A549 (cell line): ENCODE results near the gene ZNF700. TPM values are rescaled to one million over a fixed set of nuclear protein-coding genes. Genes with fewer than 3 reads are reported as not detected.
"Not testable (repeated sequence)": the region's sequence is repeated elsewhere in the genome, so short reads cannot be mapped to it uniquely, and the experiment has no call there.

ENCODE experiments used
- ATAC-seq, 2 experiments: fragments of 200-7000 bp in 1 of 2; fragments of >200 bp in 1 of 2; cut with Nextera tagmentation in 1 of 2; cut with Tn5 transposase in 1 of 2; 3 replicates each; pipeline versions ENCODE4 v1.8.0 to v1.9.1; 2018 to 2020; ENCODE audit warnings: mild to moderate bottlenecking in 1 of 2, moderate library complexity in 1 of 2
- CTCF ChIA-PET: fragments of 300-600 bp; sonication (Branson Sonifier 250); formaldehyde crosslinking; extraction: SDS; loops from one replicate; lab custom pipeline; 2021; ENCODE audit warnings: antibody characterized with exemption, inconsistent platforms; lab: Yijun Ruan, JAX
- POLR2A ChIA-PET: fragments of 350-600 bp; formaldehyde crosslinking; extraction: SDS; loops from one replicate; lab custom pipeline; 2021; ENCODE audit warnings: antibody characterized with exemption, inconsistent platforms; lab: Yijun Ruan, JAX
- DNase-seq, 2 experiments: peaks; one replicate each; pipeline versions ENCODE4 v3.0.0 to v3.0.0-alpha.2; 2011 to 2016; ENCODE audit warnings: low read depth in 1 of 2, low spot score in 1 of 2
- FAIRE-seq: peaks from 2 replicates; lab custom pipeline; 2011; peaks lifted over from hg19 to GRCh38; lab: Jason Lieb, UNC
- H3K27ac ChIP-seq, 2 experiments: fragments of >200 bp; sonication (Bioruptor Twin); formaldehyde crosslinking; 3 replicates each; pipeline ENCODE4 v1.5.1; 2016 to 2017
- H3K4me1 ChIP-seq: fragments of >200 bp; sonication (Bioruptor Twin); formaldehyde crosslinking; 3 replicates; pipeline ENCODE4 v1.6.1; 2016
- H3K4me2 ChIP-seq: fragments of >200 bp; sonication (Bioruptor Twin); formaldehyde crosslinking; 3 replicates; pipeline ENCODE4 v1.6.1; 2016
- H3K4me3 ChIP-seq: fragments of >200 bp; sonication (Bioruptor Twin); formaldehyde crosslinking; 3 replicates; pipeline ENCODE4 v1.5.1; 2016
- H3K9me3 ChIP-seq: fragments of >200 bp; sonication (Bioruptor Twin); formaldehyde crosslinking; 3 replicates; pipeline ENCODE4 v1.6.1; 2016
- BCL3 ChIP-seq: fragments of >200 bp; sonication (Bioruptor Twin); formaldehyde crosslinking; IDR thresholded peaks from 3 replicates; pipeline ENCODE4 v1.6.1; 2016
- CBX8 ChIP-seq: fragments of 200-600 bp; sonication (generic); IDR thresholded peaks from 2 replicates; pipeline ENCODE4 v1.6.1; 2016
- CHD2 ChIP-seq: fragments of 150-350 bp; IDR thresholded peaks from 2 replicates; pipeline ENCODE4 v1.6.1; 2014; ENCODE audit warnings: low read length; ENCODE audit not compliant: partially characterized antibody
- FOSB ChIP-seq: fragments of 250-450 bp; sonication (Bioruptor Pico); IDR thresholded peaks from 2 replicates; pipeline ENCODE4 v1.5.0; 2020; ENCODE audit warnings: mild to moderate bottlenecking, moderate library complexity
- HOXB13 ChIP-seq: fragments of 250-450 bp; sonication (Bioruptor Pico); IDR thresholded peaks from 2 replicates; pipeline ENCODE4 v1.5.0; 2020; ENCODE audit warnings: low read depth, mild to moderate bottlenecking, moderate library complexity
- NPAS2 ChIP-seq: fragments of 250-450 bp; sonication (Bioruptor Pico); IDR thresholded peaks from 2 replicates; pipeline ENCODE4 v1.8.0; 2022; ENCODE audit warnings: mild to moderate bottlenecking, moderate library complexity, borderline replicate concordance
- PBX3 ChIP-seq: IDR thresholded peaks from 2 replicates; pipeline ENCODE4 v1.6.1; 2012
- RARB ChIP-seq: fragments of 250-450 bp; sonication (Bioruptor Pico); IDR thresholded peaks from 2 replicates; pipeline ENCODE4 v1.8.0; 2021; ENCODE audit warnings: mild to moderate bottlenecking, moderate library complexity
- RFX5 ChIP-seq: fragments of 450-650 bp; IDR thresholded peaks from 2 replicates; pipeline ENCODE4 v1.7.1; 2014; ENCODE audit warnings: antibody characterized with exemption, mild to moderate bottlenecking, moderate library complexity
- ZC3H11A ChIP-seq: fragments of 450-650 bp; IDR thresholded peaks from 2 replicates; pipeline ENCODE4 v1.6.1; 2014; ENCODE audit warnings: antibody characterized with exemption, mild to moderate bottlenecking
- WGBS: methylation state at CpG from one replicate; pipeline ENCODE4 v1.1.6; 2017; ENCODE audit errors: missing lambda C conversion rate; 5-methylcytosine and 5-hydroxymethylcytosine counted together
- polyA plus RNA-seq, 4 experiments: library from polyadenylated mRNA; depleted of rRNA in 3 of 4; stranded (reverse); fragments of >200 nt; fragmentation: RNase III in 1 of 4; extraction: RNeasy Plus Mini Kit Qiagen cat#74134 plus additional on column Dnase treatment in 1 of 4; gene quantifications; 2 replicates in 3 of 4; 3 replicates in 1 of 4; pipeline ENCODE4 v1.2.3, GENCODE V29; 2011 to 2017

ZNF700 gene
- polyA plus RNA-seq, 2 of the 4 experiments (the other 2 are of a cell fraction), result 0.30 to 0.43 TPM

GRCh38 chr19:11914417-11915051, 10.4 kb upstream of the ZNF700 start:
- H3K4me1 ChIP-seq, DNase-seq, H3K4me3 ChIP-seq, FAIRE-seq, H3K4me2 ChIP-seq, H3K9me3 ChIP-seq, H3K27ac ChIP-seq, POLR2A ChIA-PET, ATAC-seq: not testable (repeated sequence)
- WGBS, result 3% methylated on average over 4 of the region's 4 CpGs
- CTCF ChIA-PET, result interaction anchor here (0.6 kb wide), 1 partner anchor 150 kb away, joined by 4 read pairs; no protein-coding TSS in a partner anchor

GRCh38 chr19:11921852-11922495, 2.9 kb upstream of the ZNF700 start:
- Histone ChIP-seq H3K4me2 (no peak overlapping the region), H3K9me3 (no peaks in the 10 kb centered on the region; the same call in 2 of the 3 replicates)
- no peak for ATAC-seq
- TF ChIP-seq HOXB13, result no peak
- no peak for TF ChIP-seq FOSB (CRISPR knock-in tag)
- TF ChIP-seq, all 56 proteins: peak for 0
- DNase-seq (no peak), FAIRE-seq (no peak)
- POLR2A ChIA-PET, result no interaction called here
- Histone ChIP-seq H3K27ac (no peak overlapping the region), H3K4me1 (no peaks in the 10 kb centered on the region), H3K4me3 (no peak overlapping the region)
- CTCF ChIA-PET, result no interaction called here
- 19% methylated on average over 6 of the region's 6 CpGs for WGBS

- ATAC-seq, H3K9me3 ChIP-seq, DNase-seq, POLR2A ChIA-PET, H3K27ac ChIP-seq, CTCF ChIA-PET, H3K4me1 ChIP-seq, FAIRE-seq: not testable (repeated sequence)
- WGBS, result 29% methylated on average over 10 of the region's 10 CpGs
- Histone ChIP-seq H3K4me3 (peak overlapping the region; percentile 36), H3K4me2 (peak overlapping the region; percentile 10; the same call in 1 of the 3 replicates)
These were observed 812 bp downstream of the ZNF700 start for GRCh38 chr19:11925651-11926187.

GRCh38 chr19:11927227-11927626, 2.3 kb downstream of the ZNF700 start:
- Histone ChIP-seq H3K4me3 (no peak overlapping the region), H3K27ac (no peak overlapping the region), H3K4me1 (no peaks in the 10 kb centered on the region), H3K4me2 (no peak overlapping the region), H3K9me3 (no peaks in the 10 kb centered on the region; the same call in 2 of the 3 replicates)
- DNase-seq (no peak), FAIRE-seq (no peak), ATAC-seq (no peak)
- 38% methylated on average over 2 of the region's 3 CpGs for WGBS
- CTCF ChIA-PET, result interaction anchor here (0.6 kb wide), 1 partner anchor 18 kb away, joined by 3 read pairs; no protein-coding TSS in a partner anchor
- POLR2A ChIA-PET, result no interaction called here
- TF ChIP-seq FOSB (CRISPR knock-in tag) (no peak), RFX5 (no peak), ZC3H11A (peak; percentile 51)

- FAIRE-seq (no peak), DNase-seq (no peak)
- no peak overlapping the region for H3K4me3 ChIP-seq
- no peak overlapping the region for H3K4me2 ChIP-seq
- ChIA-PET CTCF (no interaction called here), POLR2A (no interaction called here)
- H3K9me3 ChIP-seq, result no peaks in the 10 kb centered on the region
- H3K27ac ChIP-seq, result no peak overlapping the region
- 71% methylated on average over 3 of the region's 3 CpGs for WGBS
- H3K4me1 ChIP-seq, result no peaks in the 10 kb centered on the region
- TF ChIP-seq PBX3 (no peak), BCL3 (no peak), NPAS2 (CRISPR knock-in tag) (no peak), CHD2 (no peak), RARB (CRISPR knock-in tag) (no peak), CBX8 (no peak)
- TF ChIP-seq, all 56 proteins: peak for 0
- ATAC-seq, result no peak
These were observed 6.1 kb downstream of the ZNF700 start for GRCh38 chr19:11931051-11931450.
